Body of pancreas (tissue), 4 donors: Measurements from ENCODE around the gene RAB9B. TPM values are rescaled to one million over a fixed set of nuclear protein-coding genes. Genes with fewer than 3 reads are reported as not detected.

ENCODE experiments used
- ATAC-seq: fragments of 150-250 bp; one replicate; pipeline ENCODE4 v1.9.1; 2016
- DNase-seq, 4 donors: peaks; one replicate each; pipeline ENCODE4 v3.0.0-alpha.2; 2019
- H3K27ac ChIP-seq, 4 donors: fragments of 200-600 bp; sonication (generic); 1 replicate in 3 of 4; 2 replicates in 1 of 4; pipeline versions ENCODE4 v1.5.1 to v1.6.1; 2016 to 2019; ENCODE audit warnings: mild to moderate bottlenecking in 1 of 4, mixed read lengths in 1 of 4, moderate library complexity in 1 of 4
- H3K27me3 ChIP-seq, 2 donors: fragments of 200-600 bp; sonication (generic); one replicate each; pipeline ENCODE4 v1.6.0; 2016; ENCODE audit warnings: mild to moderate bottlenecking in 1 of 2
- H3K36me3 ChIP-seq, 2 donors: fragments of 200-600 bp; sonication (generic); replicated peaks in 1 of 2; 2 replicates each; pipeline ENCODE4 v1.5.1; 2016; ENCODE audit warnings: low read depth in 2 of 2; ENCODE audit not compliant: insufficient read depth in 1 of 2
- H3K4me1 ChIP-seq: fragments of 200-600 bp; sonication (generic); one replicate; pipeline ENCODE4 v1.6.0; 2016
- H3K4me3 ChIP-seq, 2 donors: fragments of 200-600 bp; sonication (generic); 1 replicate in 1 of 2; 2 replicates in 1 of 2; pipeline ENCODE4 v1.5.1; 2016 to 2019
- H3K9me3 ChIP-seq, 3 donors: fragments of 200-600 bp; sonication (generic); 1 replicate in 2 of 3; 2 replicates in 1 of 3; pipeline ENCODE4 v1.5.1; 2016
- POLR2A ChIP-seq, 3 donors: fragments of 450-650 bp; IDR thresholded peaks; one replicate each; pipeline ENCODE4 v1.6.1; 2016; ENCODE audit warnings: antibody characterized with exemption in 3 of 3, mild to moderate bottlenecking in 2 of 3
- WGBS, 2 donors: methylation state at CpG; one replicate each; pipeline ENCODE4 v1.1.5; 2017; 5-methylcytosine and 5-hydroxymethylcytosine counted together
- intact Hi-C: fragments of 100-400 bp; cut with DNase I; formaldehyde crosslinking; loops from one replicate; pipeline ENCODE4 v1.15.1; 2023
- total RNA-seq, 2 donors: library from RNA; depleted of rRNA; stranded (reverse); fragments of >200 nt; gene quantifications; one replicate each; pipeline ENCODE4 v1.1.0, GENCODE V29; 2016
- TF ChIP-seq, protein P1 (sequence below), 7 experiments: fragments of 450-650 bp in 4 of 7; fragments of 200-600 bp in 3 of 7; sonication (generic) in 3 of 7; IDR thresholded peaks; one replicate each; pipeline ENCODE4 v1.5.1; 2016 to 2019; ENCODE audit warnings: antibody characterized with exemption in 7 of 7

The RAB9B gene
- total RNA-seq, 2 donors from 2014 or later: 0.66 to 0.78 TPM

DNA sequence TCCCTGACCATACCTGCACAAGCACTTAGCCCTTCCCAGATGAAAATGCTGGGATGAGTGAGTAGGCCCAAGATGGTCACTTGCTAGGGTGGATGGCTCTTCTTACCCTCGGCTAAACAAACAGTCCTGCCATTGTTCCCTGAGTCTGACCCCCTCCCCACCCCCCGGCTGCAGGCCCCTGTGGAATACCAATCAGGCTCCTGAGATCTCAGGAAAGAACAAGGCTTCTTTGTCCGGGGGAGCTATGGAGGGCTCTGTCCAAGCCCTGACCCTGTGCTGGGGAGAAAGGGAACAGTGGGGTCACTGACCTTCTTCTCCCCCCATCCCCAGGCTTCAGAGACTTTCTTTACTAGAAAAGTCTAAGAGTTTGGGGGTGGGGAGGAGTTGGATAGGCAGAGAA is 49.4 kb downstream of the RAB9B start:
- no peak for ATAC-seq

DNA sequence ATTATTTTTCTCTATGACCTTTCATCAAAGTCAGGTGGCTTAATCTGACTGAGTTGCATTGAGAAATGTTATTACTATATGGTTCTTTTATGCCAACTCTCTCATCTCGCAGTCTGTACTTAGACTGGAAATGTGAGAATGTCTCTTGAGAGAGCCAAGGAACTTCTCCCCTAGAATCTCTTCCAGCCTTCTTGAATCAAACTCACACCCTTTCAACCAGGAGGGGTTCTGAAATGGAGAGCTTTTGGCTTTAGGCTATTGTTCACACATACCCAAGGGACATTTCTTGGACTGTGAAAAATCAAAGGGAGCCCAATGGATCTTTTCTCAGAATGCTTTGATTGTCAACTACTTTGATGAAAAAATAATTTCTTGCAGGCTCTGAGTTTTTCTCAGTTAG is 50.4 kb downstream of the RAB9B start:
- WGBS, 2 donors: 91% methylated on average over 1 of the region's 1 CpG

More for the DNA sequence above, 49.4 kb downstream of the RAB9B start:
- Histone ChIP-seq H3K36me3 (no peaks in the 10 kb centered on the region), H3K4me1 (no peaks in the 10 kb centered on the region), H3K27ac (no peak overlapping the region), H3K27me3 (no peaks in the 10 kb centered on the region), H3K9me3 (no peaks in the 10 kb centered on the region), H3K4me3 (no peak overlapping the region)
- DNase-seq: no peak
- WGBS, 2 donors: 42 to 100% methylated on average over 1 to 3 of the region's 3 CpGs
- intact Hi-C loops: no loop called here
- TF ChIP-seq, protein P1, sequence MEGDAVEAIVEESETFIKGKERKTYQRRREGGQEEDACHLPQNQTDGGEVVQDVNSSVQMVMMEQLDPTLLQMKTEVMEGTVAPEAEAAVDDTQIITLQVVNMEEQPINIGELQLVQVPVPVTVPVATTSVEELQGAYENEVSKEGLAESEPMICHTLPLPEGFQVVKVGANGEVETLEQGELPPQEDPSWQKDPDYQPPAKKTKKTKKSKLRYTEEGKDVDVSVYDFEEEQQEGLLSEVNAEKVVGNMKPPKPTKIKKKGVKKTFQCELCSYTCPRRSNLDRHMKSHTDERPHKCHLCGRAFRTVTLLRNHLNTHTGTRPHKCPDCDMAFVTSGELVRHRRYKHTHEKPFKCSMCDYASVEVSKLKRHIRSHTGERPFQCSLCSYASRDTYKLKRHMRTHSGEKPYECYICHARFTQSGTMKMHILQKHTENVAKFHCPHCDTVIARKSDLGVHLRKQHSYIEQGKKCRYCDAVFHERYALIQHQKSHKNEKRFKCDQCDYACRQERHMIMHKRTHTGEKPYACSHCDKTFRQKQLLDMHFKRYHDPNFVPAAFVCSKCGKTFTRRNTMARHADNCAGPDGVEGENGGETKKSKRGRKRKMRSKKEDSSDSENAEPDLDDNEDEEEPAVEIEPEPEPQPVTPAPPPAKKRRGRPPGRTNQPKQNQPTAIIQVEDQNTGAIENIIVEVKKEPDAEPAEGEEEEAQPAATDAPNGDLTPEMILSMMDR (IDR thresholded peaks at IDR 0.05): no peak
- no peak for TF ChIP-seq POLR2A (IDR thresholded peaks at IDR 0.05)

GRCh38 chrX:103781062-103781402 is 51.0 kb downstream of the RAB9B start:
- Histone ChIP-seq H3K4me3 (no peak overlapping the region), H3K36me3 (no peaks in the 10 kb centered on the region), H3K27ac (no peak overlapping the region), H3K9me3 (no peaks in the 10 kb centered on the region), H3K27me3 (no peaks in the 10 kb centered on the region), H3K4me1 (no peaks in the 10 kb centered on the region)
- ATAC-seq (no peak), DNase-seq (no peak)
- 87 to 90% methylated on average over 4 of the region's 4 CpGs for WGBS, 2 donors
- TF ChIP-seq POLR2A (IDR thresholded peaks at IDR 0.05): no peak
- TF ChIP-seq, protein P1 (IDR thresholded peaks at IDR 0.05): no peak
- intact Hi-C loops: no loop called here

More for the DNA sequence above, 50.4 kb downstream of the RAB9B start:
- H3K36me3 ChIP-seq: no peaks in the 10 kb centered on the region
- intact Hi-C loops: no loop called here
- no peak overlapping the region for H3K4me3 ChIP-seq
- no peaks in the 10 kb centered on the region for H3K9me3 ChIP-seq
- no peaks in the 10 kb centered on the region for H3K27me3 ChIP-seq
- no peak for ATAC-seq
- no peaks in the 10 kb centered on the region for H3K4me1 ChIP-seq
- TF ChIP-seq POLR2A (IDR thresholded peaks at IDR 0.05): no peak
- TF ChIP-seq, protein P1 (IDR thresholded peaks at IDR 0.05): no peak
- H3K27ac ChIP-seq: no peak overlapping the region
- no peak for DNase-seq

GRCh38 chrX:103780336-103781061 is 51.6 kb downstream of the RAB9B start:
- DNase-seq: no peak
- no peaks in the 10 kb centered on the region for H3K4me1 ChIP-seq
- no peak overlapping the region for H3K27ac ChIP-seq
- intact Hi-C loops: no loop called here
- TF ChIP-seq, protein P1 (IDR thresholded peaks at IDR 0.05): no peak
- TF ChIP-seq POLR2A (IDR thresholded peaks at IDR 0.05): no peak
- WGBS, 2 donors: 66 to 84% methylated on average over 7 to 9 of the region's 10 CpGs
- H3K27me3 ChIP-seq: no peaks in the 10 kb centered on the region
- no peaks in the 10 kb centered on the region for H3K9me3 ChIP-seq
- H3K4me3 ChIP-seq: no peak overlapping the region
- H3K36me3 ChIP-seq: no peaks in the 10 kb centered on the region
- no peak for ATAC-seq
